HG03439 (cell line): ENCODE data around the gene CAPN8.

Experiments used
- ATAC-seq: cut with Tn5 transposase; IDR thresholded peaks from one replicate; pipeline ENCODE4 v1.9.1; 2021; ENCODE audit warnings: mild to moderate bottlenecking, moderate library complexity; ENCODE audit not compliant: unreplicated experiment

Gene CAPN8

GRCh38 chr1:223620297-223620897, 45.1 kb downstream of the CAPN8 start:
- ATAC-seq = no peak

DNA sequence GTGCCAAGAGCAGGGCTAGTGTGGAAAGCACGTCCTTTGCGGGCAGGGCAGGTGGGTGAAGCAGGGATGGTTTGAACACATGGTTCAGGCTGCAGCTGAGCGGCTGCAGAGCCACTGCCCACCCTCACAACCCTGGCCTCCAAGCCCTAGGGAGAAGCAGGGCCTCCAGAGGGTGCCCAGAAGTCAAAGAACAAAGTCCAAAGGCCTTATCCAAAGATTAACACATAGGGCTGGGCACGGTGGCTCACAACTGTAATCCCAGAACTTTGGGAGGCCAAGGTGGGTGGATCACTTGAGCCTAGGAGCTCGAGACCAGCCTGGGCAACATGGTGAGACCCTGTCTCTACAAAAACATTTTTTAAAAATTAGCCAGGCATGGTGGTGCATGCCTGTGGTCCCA, 46.8 kb downstream of the CAPN8 start:
- no peak for ATAC-seq

GRCh38 chr1:223617323-223618070, 48.0 kb downstream of the CAPN8 start:
- no peak for ATAC-seq

DNA sequence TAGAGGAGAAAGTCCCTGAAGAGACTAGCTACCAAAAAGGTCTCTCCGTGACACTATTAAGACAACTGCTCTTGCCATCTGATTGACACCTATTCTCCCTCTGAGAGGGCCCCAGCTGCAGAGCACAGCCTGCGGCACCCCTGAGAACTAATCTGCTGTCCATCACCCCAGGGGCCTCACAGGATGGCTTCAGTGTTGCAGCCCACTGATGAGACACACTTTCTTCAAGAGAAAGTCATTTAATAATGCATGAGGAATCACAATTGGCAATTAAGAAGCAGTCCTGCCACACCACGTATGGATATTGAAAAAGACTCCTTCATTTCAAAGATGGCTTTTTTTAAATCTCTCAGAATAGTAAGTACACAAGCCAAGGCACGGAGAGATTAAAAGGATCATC, 48.9 kb downstream of the CAPN8 start:
- no peak for ATAC-seq

GRCh38 chr1:223611936-223612335, 53.6 kb downstream of the CAPN8 start:
- no peak for ATAC-seq

- no peak for ATAC-seq
Observed at GRCh38 chr1:223609977-223610376, 55.5 kb downstream of the CAPN8 start.

DNA sequence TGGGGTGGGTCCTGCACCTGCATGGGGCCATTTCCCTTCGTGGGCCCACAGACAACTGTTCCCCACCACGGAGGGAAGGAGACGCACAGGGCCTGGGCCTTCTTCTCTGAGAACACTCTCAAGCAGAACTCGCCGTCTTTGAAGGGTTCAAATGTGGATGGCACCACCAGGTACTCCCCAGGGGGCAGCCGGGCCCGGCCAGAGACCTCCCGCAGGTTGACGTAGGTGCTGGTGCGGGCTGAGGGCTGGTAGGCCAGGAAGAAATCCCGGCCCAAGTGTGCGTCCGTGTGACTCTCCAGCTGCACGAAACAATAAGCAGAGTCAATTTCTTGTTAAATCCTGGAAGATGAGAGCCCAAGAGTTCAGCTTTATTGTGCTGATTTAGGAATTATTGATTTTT, 56.4 kb downstream of the CAPN8 start:
- no peak for ATAC-seq

- no peak for ATAC-seq
Observed at GRCh38 chr1:223558512-223558911, 107.0 kb downstream of the CAPN8 start.

- ATAC-seq = no peak
Observed at GRCh38 chr1:223557130-223557475, 108.4 kb downstream of the CAPN8 start.

- peak; percentile 90 for ATAC-seq
Observed at GRCh38 chr1:223556414-223557129, 108.9 kb downstream of the CAPN8 start.

- no peak for ATAC-seq
Observed at GRCh38 chr1:223553957-223554356, 111.5 kb downstream of the CAPN8 start.

DNA sequence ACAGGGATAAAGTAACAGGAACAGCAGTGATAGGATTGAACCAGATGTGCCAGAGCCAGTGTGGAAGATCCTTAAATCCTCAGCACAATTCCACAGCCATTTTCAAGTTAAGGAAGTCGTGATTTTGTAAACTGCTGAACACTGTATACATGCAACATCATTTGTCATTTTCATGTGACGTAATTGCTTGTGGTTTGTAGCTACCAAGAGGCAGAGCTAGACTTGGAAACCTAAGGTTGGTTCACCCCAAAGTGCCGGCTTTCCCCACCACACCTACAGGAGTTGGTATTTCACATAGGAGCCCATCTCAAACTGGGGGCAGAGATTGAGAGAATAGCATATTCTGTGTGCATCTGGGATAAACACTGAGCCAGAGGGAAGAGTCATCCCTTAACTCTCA, 113.9 kb downstream of the CAPN8 start:
- no peak for ATAC-seq

DNA sequence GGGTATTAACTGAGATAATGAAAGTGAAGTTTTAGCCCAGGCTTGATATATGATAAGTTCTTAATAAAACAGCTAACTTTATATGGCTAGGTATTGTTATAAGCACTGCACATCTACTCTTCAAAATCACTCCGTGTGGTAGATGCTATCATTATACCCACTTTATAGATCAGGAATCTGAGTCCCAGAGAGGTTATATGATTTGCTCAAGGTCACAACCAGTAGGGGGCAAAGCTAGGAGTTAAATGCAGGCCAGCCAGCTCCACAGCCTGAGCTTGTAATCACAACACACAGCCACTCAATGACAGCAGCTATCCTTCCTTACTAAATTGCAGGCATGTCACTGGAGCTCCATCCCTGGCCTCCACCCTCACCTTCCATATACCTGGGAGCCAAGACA, 115.8 kb downstream of the CAPN8 start:
- no peak for ATAC-seq

- ATAC-seq = no peak
Observed at GRCh38 chr1:223547316-223548114, 118.0 kb downstream of the CAPN8 start.

GRCh38 chr1:223545343-223545742, 120.2 kb downstream of the CAPN8 start:
- ATAC-seq = no peak

DNA sequence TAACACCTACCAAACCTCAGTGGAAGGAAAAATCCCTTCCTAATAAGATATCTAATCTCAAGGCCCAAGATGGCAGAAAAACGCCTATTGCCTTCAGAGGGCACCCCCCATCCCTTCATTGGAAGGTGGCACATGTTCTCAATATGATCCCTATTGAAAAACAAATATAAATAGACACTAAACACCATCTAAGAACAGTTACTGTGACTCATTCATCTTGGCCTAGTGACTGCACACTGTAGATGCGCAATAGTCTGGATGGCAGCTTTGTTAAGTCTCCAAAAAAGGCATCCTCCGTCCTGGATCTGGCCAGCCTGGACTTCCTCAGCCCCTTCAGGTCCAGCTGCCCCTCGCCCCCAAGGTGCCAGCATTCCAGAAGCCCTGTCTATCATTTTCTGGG, 121.9 kb downstream of the CAPN8 start:
- ATAC-seq = no peak

DNA sequence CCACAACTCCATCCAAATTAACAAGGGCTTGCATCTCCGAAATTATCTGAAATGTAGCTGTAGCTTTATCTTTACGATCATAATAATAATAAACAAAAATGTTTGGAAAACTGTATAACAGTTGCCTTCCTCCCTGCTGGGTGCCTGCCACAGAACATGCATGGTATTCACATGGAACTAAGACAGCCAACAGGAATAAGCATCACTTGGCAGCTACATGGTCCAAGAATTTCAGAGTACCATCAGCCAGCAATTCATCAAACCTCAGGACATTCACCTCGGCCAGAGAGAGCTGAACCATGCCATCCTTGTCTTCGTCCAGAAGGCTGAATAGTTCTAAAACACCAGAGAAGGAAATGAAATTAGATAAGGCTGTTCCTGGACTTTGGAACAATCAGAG, 122.7 kb downstream of the CAPN8 start:
- ATAC-seq = no peak

DNA sequence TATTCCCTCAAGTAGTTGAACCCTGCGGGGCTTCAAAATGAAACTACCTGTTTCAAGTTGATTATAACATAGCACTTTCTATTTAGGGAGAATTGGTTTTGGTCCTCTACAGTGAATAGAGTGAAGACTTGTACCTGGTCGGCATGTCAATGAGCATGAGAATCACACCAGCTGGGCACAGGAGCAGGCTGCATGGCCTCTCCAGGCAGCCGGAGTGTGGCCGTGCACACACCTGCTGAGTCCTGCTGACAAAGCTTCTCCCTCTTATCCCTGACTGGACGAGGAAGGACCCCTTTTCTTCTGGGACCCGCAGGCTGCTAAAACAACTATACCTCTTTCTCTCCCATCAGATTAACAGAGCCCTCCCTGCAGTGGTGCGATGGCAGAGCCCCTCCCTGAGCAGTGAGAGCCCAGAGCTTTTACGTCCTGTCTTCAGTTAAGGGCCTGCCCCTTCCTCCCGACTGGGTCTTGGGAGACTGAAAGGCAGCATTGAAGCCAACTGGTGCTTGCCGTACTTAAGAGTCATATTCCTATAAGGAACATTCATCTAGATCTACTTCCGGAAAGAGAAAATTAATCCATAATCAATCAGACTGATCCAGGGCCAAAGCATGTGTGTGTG, 124.9 kb downstream of the CAPN8 start:
- ATAC-seq = no peak

DNA sequence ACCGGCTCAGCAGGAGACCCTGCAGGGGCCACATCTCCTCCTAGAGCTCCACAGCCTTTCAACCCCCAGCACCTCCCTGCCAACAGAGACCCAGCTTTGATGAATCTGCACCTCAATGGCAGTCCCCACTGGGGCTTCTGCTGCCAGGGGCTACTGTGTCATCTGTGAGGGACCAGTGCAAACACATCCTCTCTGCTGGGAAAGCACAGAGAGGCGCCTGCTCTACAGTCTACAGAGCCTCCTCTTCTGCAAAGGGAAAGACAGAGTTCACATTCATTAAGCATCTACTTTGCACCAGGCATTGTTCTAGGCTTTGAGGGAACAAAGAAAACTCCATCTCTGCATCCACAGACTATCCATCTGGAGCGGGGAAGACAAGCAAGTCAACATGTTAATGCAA, 125.8 kb downstream of the CAPN8 start:
- no peak for ATAC-seq

- no peak for ATAC-seq
Observed at GRCh38 chr1:223538981-223539380, 126.5 kb downstream of the CAPN8 start.

GRCh38 chr1:223535319-223535718, 130.2 kb downstream of the CAPN8 start:
- no peak for ATAC-seq
